ENCODE results near the gene ARFGAP3.

Gene ARFGAP3

GRCh38 chr22:42819412-42820044 is 37.5 kb downstream of the ARFGAP3 start:
- DNase-seq, result no peak

GRCh38 chr22:42817556-42817955 is 39.5 kb downstream of the ARFGAP3 start:
- DNase-seq, result no peak

GRCh38 chr22:42816336-42816735 is 40.7 kb downstream of the ARFGAP3 start:
- DNase-seq, result no peak

- DNase-seq, result no peak
Measured at GRCh38 chr22:42814616-42815015, 42.5 kb downstream of the ARFGAP3 start.

- no peak for DNase-seq
Measured at GRCh38 chr22:42814215-42814614, 42.9 kb downstream of the ARFGAP3 start.

GRCh38 chr22:42813501-42813900 is 43.6 kb downstream of the ARFGAP3 start:
- no peak for DNase-seq

- DNase-seq, result no peak
Measured at GRCh38 chr22:42811459-42811858, 45.6 kb downstream of the ARFGAP3 start.

GRCh38 chr22:42808521-42808920 is 48.6 kb downstream of the ARFGAP3 start:
- no peak for DNase-seq

- DNase-seq, result no peak
Measured at GRCh38 chr22:42807185-42807584, 49.9 kb downstream of the ARFGAP3 start.

- no peak for DNase-seq
Measured at GRCh38 chr22:42805998-42806830, 50.9 kb downstream of the ARFGAP3 start.

- no peak for DNase-seq
Measured at GRCh38 chr22:42805016-42805997, 51.8 kb downstream of the ARFGAP3 start.

GRCh38 chr22:42803389-42803788 is 53.7 kb downstream of the ARFGAP3 start:
- DNase-seq, result no peak

GRCh38 chr22:42801252-42802080 is 55.6 kb downstream of the ARFGAP3 start:
- DNase-seq, result no peak

- no peak for DNase-seq
Measured at GRCh38 chr22:42800451-42801251, 56.4 kb downstream of the ARFGAP3 start.

GRCh38 chr22:42799461-42800405 is 57.3 kb downstream of the ARFGAP3 start:
- no peak for DNase-seq

- no peak for DNase-seq
Measured at GRCh38 chr22:42799061-42799460, 58.0 kb downstream of the ARFGAP3 start.

- DNase-seq, result no peak
Measured at GRCh38 chr22:42797011-42797410, 60.1 kb downstream of the ARFGAP3 start.

GRCh38 chr22:42796081-42796480 is 61.0 kb downstream of the ARFGAP3 start:
- no peak for DNase-seq

GRCh38 chr22:42794551-42795510 is 62.2 kb downstream of the ARFGAP3 start:
- no peak for DNase-seq
